HG03565 (cell line): ENCODE results near the gene SNX4.
"Not testable (repeated sequence)": the region's sequence is repeated elsewhere in the genome, so short reads cannot be mapped to it uniquely, and the experiment has no call there.

Source experiments
- ATAC-seq: cut with Tn5 transposase; IDR thresholded peaks from one replicate; pipeline ENCODE4 v1.9.1; 2021; ENCODE audit warnings: mild to moderate bottlenecking, moderate library complexity; ENCODE audit not compliant: unreplicated experiment

SNX4 gene

GRCh38 chr3:125519678-125520562 is at the start of gene SNX4:
Gene SNX4, minus strand, starts transcription at chr3:125520202. Its CDS starts 30 bp downstream, at chr3:125520172.
- ATAC-seq: peak; percentile 61

- no peak for ATAC-seq
Measured at GRCh38 chr3:125556314-125556713, 36.3 kb upstream of the SNX4 start.

- no peak for ATAC-seq
Measured at GRCh38 chr3:125552401-125552800, 32.4 kb upstream of the SNX4 start.

GRCh38 chr3:125528920-125529319 is 8.9 kb upstream of the SNX4 start:
- ATAC-seq: no peak

- ATAC-seq: no peak
Measured at GRCh38 chr3:125525153-125525552, 5.2 kb upstream of the SNX4 start.

GRCh38 chr3:125520563-125520919 is 539 bp upstream of the SNX4 start:
- not testable (repeated sequence) for ATAC-seq

GRCh38 chr3:125515421-125515820 is 4.6 kb downstream of the SNX4 start:
- no peak for ATAC-seq

- ATAC-seq: no peak
Measured at GRCh38 chr3:125513490-125514115, 6.4 kb downstream of the SNX4 start.

GRCh38 chr3:125512135-125512920 is 7.7 kb downstream of the SNX4 start:
- ATAC-seq: peak; percentile 46

- no peak for ATAC-seq
Measured at GRCh38 chr3:125511420-125512118, 8.4 kb downstream of the SNX4 start.

- ATAC-seq: no peak
Measured at GRCh38 chr3:125507128-125507527, 12.9 kb downstream of the SNX4 start.

GRCh38 chr3:125498630-125499029 is 21.4 kb downstream of the SNX4 start:
- ATAC-seq: no peak

GRCh38 chr3:125496701-125497100 is 23.3 kb downstream of the SNX4 start:
- ATAC-seq: no peak

GRCh38 chr3:125482406-125482805 is 37.6 kb downstream of the SNX4 start:
- no peak for ATAC-seq

- ATAC-seq: no peak
Measured at GRCh38 chr3:125481786-125482185, 38.2 kb downstream of the SNX4 start.

- not testable (repeated sequence) for ATAC-seq
Measured at GRCh38 chr3:125481375-125481759, 38.6 kb downstream of the SNX4 start.

GRCh38 chr3:125480656-125481374 is 39.2 kb downstream of the SNX4 start:
- no peak for ATAC-seq

- no peak for ATAC-seq
Measured at GRCh38 chr3:125479091-125479490, 40.9 kb downstream of the SNX4 start.

- no peak for ATAC-seq
Measured at GRCh38 chr3:125478326-125478725, 41.7 kb downstream of the SNX4 start.

- no peak for ATAC-seq
Measured at GRCh38 chr3:125477701-125478100, 42.3 kb downstream of the SNX4 start.
